Activated T-cell treated with anti-CD3 and anti-CD28 coated beads for 24 hours (primary cell): ENCODE data around the gene GATA5.

Experiments
- DNase-seq: peaks from one replicate; pipeline ENCODE4 v3.0.0-alpha.2; 2020; ENCODE audit warnings: low read depth

GATA5 gene

DNA sequence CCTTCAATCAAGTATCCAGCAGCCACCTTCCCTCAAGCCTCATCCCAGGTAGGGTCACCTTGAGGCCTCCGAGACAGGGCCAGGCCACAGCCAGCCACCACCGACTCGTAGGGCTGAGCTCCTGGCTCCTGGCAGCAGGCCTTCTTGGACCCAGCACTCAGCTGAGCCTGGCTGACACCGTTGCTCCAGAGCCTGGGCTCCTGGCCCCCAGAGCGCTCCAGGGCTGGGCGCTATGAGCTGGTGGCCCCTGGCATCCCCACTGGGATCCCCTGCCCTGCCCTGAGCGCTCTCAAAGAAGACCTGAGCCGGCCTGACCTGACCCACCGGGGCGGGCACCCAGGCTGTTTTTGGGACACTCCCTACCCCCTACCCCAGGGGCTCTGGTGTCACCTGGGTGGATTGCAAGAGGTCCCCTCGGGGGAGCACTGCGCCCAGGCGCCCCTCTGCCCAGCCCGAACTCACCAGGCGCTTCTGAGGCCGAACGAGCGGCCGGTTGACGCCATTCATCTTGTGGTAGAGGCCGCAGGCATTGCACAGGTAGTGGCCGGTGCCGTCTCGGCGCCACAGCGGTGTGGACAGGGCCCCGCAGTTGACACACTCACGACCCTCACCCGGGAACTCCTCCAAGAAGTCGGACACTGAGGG, 2.7 kb downstream of the GATA5 start:
- DNase-seq, result no peak

GRCh38 chr20:62472138-62472940, 3.5 kb downstream of the GATA5 start:
- DNase-seq, result no peak

GRCh38 chr20:62470459-62470858, 5.3 kb downstream of the GATA5 start:
- DNase-seq, result no peak

- no peak for DNase-seq
Observed at GRCh38 chr20:62470001-62470400, 5.8 kb downstream of the GATA5 start.

GRCh38 chr20:62469352-62469751, 6.4 kb downstream of the GATA5 start:
- DNase-seq, result no peak

DNA sequence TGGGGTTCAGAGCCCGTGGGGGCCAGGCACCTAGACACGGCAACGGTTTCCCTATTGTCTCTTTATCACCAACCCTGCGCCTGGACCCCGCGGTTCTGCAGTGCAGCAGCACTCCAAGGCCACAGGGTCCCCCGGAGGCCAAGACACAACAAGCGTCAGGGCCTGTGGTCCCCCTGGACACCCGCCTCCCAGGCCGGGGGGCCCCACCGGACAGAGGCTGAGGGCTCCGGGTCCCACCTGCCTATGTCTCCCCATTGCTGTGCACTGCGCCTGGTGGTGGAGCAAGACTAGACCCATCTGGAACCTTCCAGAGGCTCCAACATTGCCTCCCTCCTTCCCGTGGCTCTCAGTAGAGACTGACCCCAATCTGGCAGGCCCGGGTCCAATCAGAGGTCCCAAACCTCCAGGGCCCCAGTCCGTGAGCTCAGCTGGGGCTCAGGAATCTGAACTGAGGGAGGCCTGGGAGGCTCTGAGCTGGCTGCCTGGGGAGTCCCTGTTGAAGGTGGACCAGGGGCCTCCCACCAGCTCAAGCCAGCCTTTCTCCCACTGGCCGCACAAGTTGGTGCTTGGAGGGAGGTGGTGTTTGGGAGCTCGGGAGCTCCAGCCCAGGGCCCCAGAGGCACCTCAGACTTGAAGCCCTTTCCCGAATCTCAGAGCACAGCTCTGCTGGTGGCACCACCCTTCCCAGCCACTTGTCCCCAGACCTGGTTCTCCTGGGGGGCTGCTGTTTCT, 8.8 kb downstream of the GATA5 start:
- no peak for DNase-seq

DNA sequence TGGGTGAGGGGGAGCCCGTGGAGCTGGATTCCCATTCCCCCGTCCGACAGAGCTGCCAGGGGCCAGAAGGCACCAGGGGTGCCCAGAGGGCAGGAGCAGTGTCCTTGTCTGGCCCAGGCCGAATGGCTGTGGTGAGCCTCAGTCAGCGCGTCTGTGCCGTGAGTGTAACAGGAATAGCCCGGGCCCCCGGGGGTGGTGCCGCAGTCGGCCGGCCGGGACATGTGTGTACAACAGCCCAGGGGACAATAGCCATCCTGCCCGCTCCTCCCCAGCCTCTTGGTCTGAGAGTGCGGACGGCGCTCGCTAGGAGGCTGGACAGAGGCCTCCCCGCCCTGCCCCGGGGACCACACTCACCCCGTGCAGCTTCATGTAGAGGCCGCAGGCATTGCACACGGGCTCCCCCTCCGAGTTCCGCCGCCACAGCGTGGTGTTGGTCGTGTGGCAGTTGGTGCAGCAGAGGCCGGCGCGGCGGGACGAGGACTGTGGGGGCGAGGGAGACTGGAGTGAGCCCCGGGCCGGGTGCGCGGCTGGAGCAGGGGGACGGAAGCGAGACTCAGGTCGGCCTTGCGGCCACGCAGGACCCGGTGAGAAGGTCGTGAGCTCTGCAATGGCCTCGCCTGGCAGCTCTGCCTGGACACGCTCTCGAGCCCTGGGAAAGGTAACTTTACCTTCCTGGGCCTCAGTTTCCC, 9.6 kb downstream of the GATA5 start:
- no peak for DNase-seq

GRCh38 chr20:62464990-62465389, 10.8 kb downstream of the GATA5 start:
- no peak for DNase-seq

DNA sequence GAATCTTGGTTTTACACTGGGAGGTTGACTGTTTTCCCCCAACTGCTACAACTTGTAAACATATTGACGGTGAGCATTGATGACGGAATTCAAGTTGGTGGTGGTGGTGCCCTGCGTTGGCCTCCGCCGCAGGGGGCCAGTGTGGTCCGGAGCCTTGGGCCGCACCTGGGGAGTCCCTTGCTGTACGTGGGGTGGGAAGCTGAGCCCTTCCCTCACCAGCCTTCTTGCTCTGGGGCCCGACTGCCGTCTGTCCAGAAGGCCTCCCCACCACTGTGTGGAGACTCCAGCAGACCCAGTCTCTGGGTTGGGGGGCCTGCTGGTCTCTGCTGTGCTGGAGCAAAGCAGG, 11.4 kb downstream of the GATA5 start:
- no peak for DNase-seq

DNA sequence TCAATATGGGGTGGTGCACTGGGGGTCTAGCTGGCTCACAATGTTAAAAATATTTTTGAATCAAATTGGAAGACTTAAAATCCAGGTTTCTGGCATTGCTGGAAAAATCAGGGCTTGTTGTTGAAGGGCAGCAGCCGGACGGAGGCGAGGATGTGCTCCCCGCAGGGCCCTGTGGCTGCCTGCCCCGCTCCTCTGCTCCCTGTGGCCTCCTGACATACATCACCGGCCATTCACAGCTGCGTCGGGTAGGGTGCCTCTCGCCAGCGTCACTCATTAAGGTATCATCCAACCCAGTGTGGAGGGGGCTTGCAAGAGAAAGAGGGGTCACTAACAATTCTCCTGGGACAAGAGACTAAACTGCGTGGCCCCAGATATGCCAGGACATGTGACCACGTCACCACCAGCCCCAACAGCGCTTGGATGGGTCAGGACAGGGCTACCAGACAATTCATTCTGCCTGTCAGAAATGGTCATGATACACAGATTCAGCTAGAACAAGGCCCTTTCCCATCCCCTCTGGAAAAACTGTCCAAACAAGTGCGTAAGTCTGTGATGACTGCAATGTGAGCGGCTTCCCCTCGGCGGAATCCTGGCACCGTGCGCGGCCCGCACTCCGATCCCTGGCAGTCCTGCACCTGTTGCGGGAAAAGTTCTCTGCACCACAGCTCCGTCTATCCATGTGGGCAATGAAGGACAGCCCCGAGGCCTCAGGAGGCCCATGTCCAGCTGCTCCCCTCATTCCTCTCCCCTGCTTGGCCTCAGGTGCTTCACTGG, 12.0 kb downstream of the GATA5 start:
- DNase-seq, result no peak

DNA sequence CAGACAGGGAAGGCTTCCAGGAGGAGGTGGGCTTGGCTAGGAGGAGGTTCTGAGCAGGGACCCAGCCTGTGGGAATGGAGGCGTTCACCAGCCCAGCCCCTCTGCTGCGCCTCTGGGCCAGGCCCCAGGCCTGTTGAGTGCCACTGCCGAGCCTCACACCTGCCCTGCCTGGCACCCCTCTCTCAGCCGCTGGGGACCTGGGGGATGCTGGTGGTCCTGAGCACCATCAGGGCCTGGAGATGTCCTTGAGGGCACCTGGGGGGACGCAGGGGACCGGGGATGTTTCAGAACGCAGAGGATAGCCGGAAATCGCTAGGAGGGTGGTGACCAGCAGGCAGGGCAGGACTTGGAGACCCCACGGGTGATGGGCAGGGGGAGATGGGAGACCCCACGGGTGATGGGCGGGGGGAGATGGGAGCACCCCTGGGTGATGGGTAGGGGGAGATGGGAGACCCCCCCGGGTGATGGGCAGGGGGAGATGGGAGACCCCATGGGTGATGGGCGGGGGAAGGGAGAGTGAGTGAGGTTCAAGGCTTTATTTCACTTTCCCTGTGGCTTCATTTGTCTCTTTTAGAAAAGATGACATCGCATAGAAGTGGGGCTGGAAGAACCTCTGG, 12.7 kb downstream of the GATA5 start:
- no peak for DNase-seq

- no peak for DNase-seq
Observed at GRCh38 chr20:62461834-62462233, 14.0 kb downstream of the GATA5 start.

DNA sequence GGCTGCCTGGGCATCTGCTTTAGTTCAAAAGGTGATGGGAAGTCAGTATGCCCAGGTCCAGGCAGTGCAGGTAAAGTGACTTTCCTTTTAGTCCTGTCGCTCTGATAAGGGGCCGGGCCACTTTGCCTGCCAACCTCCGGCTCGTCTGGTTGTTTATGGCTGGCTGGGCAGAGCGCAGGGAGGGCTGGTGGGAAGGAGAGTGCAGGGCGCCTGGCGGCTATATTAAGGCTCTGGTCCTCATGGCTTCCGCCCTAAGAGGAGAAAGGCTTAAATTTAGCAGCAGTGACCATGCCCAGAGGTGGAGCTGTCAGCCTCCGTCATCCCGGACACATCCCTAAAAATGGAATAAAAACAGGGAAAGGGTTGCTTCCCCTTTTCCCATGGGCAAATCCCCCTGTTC, 14.6 kb downstream of the GATA5 start:
- DNase-seq, result no peak

GRCh38 chr20:62460678-62461077, 15.1 kb downstream of the GATA5 start:
- DNase-seq, result no peak

DNA sequence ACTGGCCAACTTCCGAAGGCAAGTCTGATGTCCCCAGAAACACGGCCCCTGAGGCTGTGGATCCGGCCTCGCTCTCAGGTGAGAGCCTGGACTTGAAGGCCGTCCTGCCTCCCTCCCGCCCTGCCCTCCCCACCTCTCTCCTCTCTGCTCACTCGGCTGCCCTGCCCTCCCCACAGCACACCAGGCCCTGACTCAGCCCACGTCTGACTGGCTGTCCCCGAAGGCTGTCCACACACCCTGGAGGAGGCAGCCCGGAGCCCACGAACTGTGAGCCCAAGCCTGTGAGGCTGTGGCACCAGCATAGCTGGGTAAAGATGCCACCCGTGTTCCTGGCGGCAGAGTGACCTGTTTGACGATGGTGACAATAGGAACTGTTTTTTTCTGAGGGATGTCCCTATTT, 16.3 kb downstream of the GATA5 start:
- DNase-seq, result no peak

DNA sequence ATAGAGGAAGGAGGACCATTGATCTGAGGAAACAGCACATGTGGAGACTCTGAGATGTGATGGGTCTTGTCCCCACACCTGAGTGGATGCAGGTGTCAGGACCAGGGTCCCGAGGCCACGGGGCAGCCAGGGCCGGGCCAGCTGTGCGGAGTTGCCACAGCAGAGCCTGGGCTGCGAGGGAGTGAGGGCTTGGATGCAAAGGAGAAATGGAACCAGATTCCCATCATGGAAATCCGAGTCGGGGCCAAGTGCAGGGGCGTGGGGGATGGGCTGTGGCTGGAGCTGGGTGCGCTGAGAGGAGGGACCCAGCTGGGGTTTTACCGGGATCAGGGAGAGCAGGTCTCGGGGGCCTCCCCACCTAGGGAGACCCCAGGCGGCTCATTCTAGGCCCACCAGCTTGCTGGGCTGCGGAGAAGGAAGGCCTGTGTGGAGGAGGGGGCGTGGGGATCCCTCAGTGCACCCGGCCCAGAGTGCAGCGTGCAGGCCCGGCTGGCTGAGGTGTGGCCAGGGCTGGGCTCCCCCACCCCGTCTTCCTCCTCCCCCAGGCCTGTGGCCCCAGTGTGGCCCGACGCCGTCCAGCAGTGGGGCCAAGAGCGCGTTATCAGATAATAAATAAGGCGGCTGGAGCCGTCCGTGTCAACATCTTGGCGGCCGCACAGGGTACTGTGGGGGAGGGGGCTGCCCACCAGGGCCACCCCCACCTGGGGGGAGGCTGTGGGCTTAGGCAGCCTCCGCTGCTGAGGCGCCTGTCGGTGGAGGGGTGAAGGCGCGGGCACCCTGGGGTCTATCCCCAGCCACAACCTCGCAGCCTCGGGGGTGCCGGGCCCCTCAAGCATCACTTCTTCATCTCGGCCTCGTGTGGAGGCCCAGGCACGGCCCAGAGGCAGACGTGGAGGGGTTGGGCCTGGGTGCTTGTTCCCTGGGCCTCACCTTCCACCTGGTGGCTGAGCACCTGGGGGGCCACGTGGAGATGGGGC, 17.2 kb downstream of the GATA5 start:
- no peak for DNase-seq

GRCh38 chr20:62457831-62458230, 18.0 kb downstream of the GATA5 start:
- no peak for DNase-seq

GRCh38 chr20:62457098-62457497, 18.7 kb downstream of the GATA5 start:
- no peak for DNase-seq

- DNase-seq, result no peak
Observed at GRCh38 chr20:62455929-62456328, 19.9 kb downstream of the GATA5 start.
